ENCODE results near the gene PAPPA2.

DNA sequence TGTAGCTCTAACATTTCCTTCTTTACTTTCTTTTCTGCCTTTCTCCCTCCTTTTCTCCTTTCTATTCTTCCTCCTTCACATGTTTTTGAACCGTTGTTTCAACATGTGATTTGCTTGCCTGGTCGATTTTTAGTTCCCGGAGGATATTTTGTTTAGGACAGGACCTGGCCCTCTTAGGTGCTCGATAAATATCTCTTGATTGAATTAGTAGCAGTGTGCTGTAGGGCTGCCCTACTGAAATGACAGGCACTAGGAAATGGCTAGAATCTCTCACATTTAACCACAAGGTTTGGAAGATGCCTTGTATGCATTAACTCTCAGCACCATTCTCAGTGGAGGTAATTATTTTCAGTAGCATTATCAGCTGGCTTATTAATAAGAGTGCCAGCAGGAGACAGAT lies 305.6 kb downstream of the PAPPA2 start:
- TF ChIP-seq CEBPB (IDR thresholded peaks at IDR 0.05) (no peak), EP300 (IDR thresholded peaks at IDR 0.05; ENCODE audit: borderline replicate concordance) (no peak), TCF12 (IDR thresholded peaks at IDR 0.05; ENCODE audit: low read depth) (no peak), RAD21 (IDR thresholded peaks at IDR 0.05; ENCODE audit: low read depth) (no peak), TAF1 (IDR thresholded peaks at IDR 0.05; ENCODE audit: low read depth) (no peak), FOXM1 (IDR thresholded peaks at IDR 0.05; ENCODE audit: borderline replicate concordance, low read depth) (no peak), CREB1 (IDR thresholded peaks at IDR 0.05; ENCODE audit: low read depth) (no peak), YY1 (IDR thresholded peaks at IDR 0.05; ENCODE audit: low read depth) (no peak)

Data from Ishikawa (cell line).